LoVo (cell line): ENCODE results near the gene CHMP4A.

ENCODE experiments used
- DNase-seq: peaks from one replicate; pipeline ENCODE4 v3.0.0-alpha.2; 2016; ENCODE audit warnings: low spot score

CHMP4A gene, protein sequence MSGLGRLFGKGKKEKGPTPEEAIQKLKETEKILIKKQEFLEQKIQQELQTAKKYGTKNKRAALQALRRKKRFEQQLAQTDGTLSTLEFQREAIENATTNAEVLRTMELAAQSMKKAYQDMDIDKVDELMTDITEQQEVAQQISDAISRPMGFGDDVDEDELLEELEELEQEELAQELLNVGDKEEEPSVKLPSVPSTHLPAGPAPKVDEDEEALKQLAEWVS

DNA sequence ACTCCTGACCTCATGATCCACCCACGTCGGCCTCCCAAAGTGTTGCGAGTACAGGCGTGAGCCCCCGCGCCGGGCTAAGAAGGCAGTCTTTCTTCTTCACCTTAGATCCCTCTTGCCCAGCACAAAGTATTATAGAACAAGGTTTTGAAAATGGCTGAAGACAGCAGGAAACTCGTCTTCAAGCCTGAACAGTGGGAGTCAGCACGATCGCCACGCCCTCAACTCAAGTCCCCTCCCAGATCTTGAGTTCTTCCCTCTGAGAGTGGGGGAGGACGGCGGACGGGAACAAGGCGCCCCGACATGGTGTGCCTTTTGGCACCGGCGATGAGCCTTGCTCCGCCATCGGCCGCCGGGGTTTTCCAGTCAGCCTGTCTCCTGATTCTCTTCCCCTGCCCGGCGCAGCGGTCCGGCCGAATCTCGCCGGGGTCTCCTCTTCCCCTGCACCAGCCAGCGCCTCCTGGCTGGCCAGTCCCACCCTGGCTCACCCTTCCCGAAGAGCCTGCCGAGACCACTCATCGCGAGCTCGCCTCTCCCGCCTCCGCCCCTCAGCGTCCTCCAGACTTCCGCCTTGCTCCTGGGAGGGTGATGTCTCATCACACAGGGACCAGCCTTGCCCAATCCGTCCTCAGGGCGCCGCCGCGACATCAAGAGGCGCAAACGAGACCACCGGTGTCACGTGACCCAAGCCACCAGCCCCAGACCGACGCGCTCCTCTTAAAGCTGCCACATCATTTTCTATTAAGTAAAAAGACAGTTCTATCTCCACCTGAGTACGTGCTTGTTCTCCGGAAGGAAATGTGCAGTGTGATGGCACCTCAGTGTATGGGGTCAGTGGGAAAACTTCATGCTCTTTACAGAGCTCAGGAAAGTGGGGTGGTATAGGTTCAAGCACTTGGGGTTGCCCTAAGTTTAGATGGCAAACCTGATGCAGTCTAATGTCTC, at the start of gene CHMP4A:
CHMP4A (minus strand) TSS at position 565 of the 942 bp plus-strand sequence; CDS start at position 516, 49 bp downstream.
- peak; percentile 98 for DNase-seq

GRCh38 chr14:24261969-24262327, 48.7 kb upstream of the CHMP4A start:
- no peak for DNase-seq

GRCh38 chr14:24261256-24261968, 48.1 kb upstream of the CHMP4A start:
- no peak for DNase-seq

- DNase-seq = no peak
Observed at GRCh38 chr14:24260780-24261157, 47.5 kb upstream of the CHMP4A start.

GRCh38 chr14:24260026-24260779, 46.9 kb upstream of the CHMP4A start:
- no peak for DNase-seq

GRCh38 chr14:24259282-24260025, 46.2 kb upstream of the CHMP4A start:
- peak; percentile 40 for DNase-seq

DNA sequence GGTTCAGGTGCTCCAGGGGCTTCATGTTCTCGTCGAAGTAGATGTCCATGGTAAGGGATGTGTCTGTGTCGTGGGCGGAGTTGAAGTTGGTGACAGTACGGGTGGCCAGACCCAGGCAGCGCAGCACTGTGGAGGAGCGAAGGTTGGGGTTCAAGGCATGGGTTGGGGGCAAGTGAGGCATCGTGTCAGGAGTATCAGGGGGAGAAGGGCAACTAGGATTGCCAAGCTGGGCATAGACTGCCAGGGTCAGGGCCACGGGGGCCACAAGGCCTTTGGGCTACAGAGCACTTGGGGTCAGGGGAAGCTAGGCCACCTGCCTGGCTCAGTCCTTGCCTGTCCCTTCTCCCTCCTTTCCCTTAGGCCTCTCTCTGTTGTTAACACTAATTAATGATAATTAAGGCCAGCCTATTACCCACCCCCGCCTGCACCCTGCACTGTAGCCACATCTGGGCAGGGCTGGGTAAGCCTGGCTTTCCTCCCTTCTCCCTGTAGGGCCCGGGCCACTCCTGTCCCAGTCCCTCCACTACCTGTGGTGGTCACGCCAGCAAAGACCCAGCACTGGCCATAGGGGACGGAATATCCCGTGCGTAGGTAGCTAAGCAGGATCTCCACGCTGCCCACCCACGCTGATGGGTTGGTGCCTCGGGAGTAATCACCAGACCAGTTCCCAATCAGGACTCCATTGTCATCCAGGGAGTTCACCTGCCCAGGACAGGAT, 45.4 kb upstream of the CHMP4A start:
- DNase-seq = no peak

- no peak for DNase-seq
Observed at GRCh38 chr14:24258119-24258518, 44.8 kb upstream of the CHMP4A start.

DNA sequence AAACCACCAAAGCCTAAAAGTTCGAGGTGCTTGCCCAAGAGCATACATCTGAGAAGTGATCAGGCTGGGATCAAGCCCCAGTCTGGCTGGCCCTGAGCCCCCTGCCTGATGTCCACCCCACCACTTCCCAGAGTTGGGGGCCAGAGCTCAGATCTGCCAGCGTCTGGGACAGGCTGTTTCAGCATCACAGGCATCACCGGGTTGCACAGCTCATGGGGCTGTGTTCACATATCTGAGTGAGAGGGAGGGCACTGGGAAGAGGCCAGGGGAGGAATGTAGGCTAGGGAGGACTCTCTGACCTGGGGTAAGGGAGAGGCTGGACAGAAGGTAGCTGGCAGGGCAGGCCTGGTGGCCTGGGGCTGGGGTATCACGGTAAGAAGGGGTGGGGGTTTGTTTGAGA, 43.7 kb upstream of the CHMP4A start:
- DNase-seq = no peak

DNA sequence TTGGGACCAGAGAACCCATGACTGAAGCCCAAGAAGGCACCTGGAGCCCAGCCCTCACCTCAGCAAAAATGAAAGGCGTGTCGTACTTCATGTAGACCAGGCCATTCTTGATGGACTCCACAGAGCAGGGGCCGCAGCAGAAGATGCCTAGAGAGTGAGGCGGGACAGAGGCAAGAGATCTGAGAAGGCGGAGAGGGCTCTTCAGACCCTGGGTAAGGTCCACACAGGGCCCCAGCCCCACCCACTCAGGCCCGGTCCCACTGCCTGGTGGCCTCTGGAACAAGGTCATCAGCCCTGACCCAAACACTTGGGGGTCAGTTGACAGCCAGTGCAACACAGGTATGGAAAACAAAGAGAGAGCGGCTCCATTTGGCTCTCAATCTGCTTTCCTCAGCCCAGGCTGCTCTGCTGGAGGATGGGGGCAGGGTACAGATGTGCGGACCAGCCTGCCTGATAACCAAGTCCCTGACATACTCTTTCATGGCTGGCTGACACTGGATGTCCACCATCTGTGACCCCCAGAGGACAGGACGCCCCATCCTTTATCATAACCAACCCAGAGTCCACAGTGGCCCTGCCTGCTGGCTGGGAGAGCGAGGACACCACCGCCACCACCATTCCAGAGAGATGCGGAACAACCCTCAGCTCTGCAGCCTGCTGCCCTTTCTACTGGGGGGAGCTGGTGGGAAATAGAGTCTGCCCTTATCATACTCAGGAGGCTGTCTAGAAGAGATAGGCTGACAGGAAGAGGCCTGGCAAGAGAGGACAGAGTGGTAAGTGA, 42.8 kb upstream of the CHMP4A start:
- no peak for DNase-seq

- DNase-seq = no peak
Observed at GRCh38 chr14:24255438-24255837, 42.1 kb upstream of the CHMP4A start.

GRCh38 chr14:24254630-24255392, 41.5 kb upstream of the CHMP4A start:
- DNase-seq = no peak

GRCh38 chr14:24253936-24254335, 40.6 kb upstream of the CHMP4A start:
- no peak for DNase-seq

GRCh38 chr14:24252289-24253124, 39.2 kb upstream of the CHMP4A start:
- DNase-seq = no peak

DNA sequence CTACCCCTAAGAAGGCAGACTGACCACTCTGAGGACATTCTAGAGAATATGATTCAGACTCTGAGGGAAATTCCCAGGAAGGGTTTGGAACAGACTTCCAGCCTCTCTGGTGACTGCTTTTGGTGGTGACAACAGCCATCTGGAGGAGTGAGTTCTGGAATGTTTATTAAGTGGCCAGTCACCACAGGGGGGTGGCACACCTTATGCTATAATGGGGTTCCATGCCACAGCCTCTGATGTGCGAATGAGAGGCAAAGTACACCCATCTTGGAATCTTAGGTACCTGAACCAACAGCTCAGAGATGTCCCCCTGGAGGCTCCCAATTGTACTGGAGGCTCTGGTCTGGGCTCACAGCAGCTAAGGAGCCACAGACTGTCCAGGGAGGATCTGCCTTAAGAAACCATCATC, 38.6 kb upstream of the CHMP4A start:
- no peak for DNase-seq

DNA sequence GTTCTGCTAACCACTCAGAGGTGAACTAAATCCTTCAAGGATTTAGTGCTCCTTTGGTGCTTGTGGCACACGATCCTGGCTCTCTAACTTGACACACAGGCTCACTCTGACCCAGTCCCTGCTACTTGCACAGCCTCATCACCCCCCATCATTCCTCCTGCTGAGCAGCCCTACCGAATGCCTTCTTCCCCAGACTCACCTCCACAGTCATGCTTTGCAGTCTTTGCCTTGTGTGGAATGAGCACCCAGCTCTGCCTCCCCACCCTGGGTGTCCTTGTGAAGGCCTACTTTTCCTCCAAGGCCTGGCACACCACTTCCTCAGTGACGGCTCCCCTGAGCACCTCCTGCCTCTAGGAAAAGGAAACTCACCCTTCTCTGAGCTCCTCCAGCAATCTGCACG, 37.1 kb upstream of the CHMP4A start:
- no peak for DNase-seq

DNA sequence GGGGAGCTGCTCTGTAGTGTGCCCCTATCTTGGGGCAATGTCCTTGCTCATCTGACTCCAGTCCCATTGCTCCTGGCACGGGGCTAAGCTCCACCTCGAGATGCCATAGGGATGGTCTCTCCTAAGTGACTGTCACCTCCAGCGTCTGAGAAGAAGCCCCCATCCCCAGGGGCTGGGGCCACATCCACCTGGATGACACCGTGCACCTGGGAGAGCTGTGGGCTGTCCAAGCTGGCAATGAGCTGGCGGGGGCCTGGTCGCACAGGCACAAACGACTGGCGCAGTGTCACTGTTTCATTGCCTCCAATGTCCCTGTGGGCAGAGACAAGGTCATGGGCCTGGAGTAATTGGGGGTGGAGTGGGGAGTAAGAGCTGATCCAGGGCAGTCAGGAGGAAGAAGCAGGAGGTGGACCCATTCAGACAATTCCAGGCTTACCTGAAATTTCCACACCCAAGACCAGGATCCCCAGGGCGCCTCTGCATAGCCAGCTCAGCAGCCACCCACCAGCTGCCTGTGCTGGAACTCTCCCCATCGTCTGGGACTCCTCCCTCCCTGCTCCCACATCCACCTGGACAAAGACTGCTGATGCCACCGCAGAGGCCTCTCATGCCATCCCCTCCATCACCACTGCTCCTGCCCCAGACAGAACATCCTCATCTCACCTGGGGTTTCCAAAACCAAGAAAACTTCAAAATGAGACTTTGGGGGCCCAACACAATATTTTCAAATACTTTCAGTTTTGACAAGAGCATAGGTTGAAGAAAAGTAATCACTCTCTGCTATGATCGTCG, 36.1 kb upstream of the CHMP4A start:
- no peak for DNase-seq
